ENCODE measurements around the gene HTR3D. TPM values are rescaled to one million over a fixed set of nuclear protein-coding genes. Genes with fewer than 3 reads are reported as not detected.
"Not testable (repeated sequence)": the region's sequence is repeated elsewhere in the genome, so short reads cannot be mapped to it uniquely, and the experiment has no call there.

Gene HTR3D
- not detected for total RNA-seq

GRCh38 chr3:184031187-184031792, at the start of gene HTR3D:
Gene HTR3D, plus strand, starts transcription at chr3:184031742. Its CDS starts 0 bp downstream, at chr3:184031742.
- peak; percentile 47 for ATAC-seq

GRCh38 chr3:183981990-183982644, 49.4 kb upstream of the HTR3D start:
- ATAC-seq: no peak

- ATAC-seq: no peak
Measured at GRCh38 chr3:183984127-183984740, 47.3 kb upstream of the HTR3D start.

- no peak for ATAC-seq
Measured at GRCh38 chr3:183984749-183985729, 46.5 kb upstream of the HTR3D start.

- ATAC-seq: peak; percentile 61
Measured at GRCh38 chr3:183987000-183987600, 44.4 kb upstream of the HTR3D start.

GRCh38 chr3:183988216-183988790, 43.2 kb upstream of the HTR3D start:
- no peak for ATAC-seq

- ATAC-seq: peak; percentile 96
Measured at GRCh38 chr3:183991403-183991802, 40.1 kb upstream of the HTR3D start.

GRCh38 chr3:184001761-184002160, 29.8 kb upstream of the HTR3D start:
- no peak for ATAC-seq

- no peak for ATAC-seq
Measured at GRCh38 chr3:184002469-184002868, 29.1 kb upstream of the HTR3D start.

GRCh38 chr3:184003187-184003967, 28.2 kb upstream of the HTR3D start:
- peak; percentile 26 for ATAC-seq

- no peak for ATAC-seq
Measured at GRCh38 chr3:184004476-184004875, 27.1 kb upstream of the HTR3D start.

GRCh38 chr3:184005941-184006507, 25.5 kb upstream of the HTR3D start:
- ATAC-seq: peak; percentile 97

GRCh38 chr3:184007143-184007813, 24.3 kb upstream of the HTR3D start:
- ATAC-seq: not testable (repeated sequence)

- ATAC-seq: peak; percentile 16
Measured at GRCh38 chr3:184008161-184008560, 23.4 kb upstream of the HTR3D start.

GRCh38 chr3:184011230-184011876, 20.2 kb upstream of the HTR3D start:
- no peak for ATAC-seq

- ATAC-seq: no peak
Measured at GRCh38 chr3:184011937-184012889, 19.3 kb upstream of the HTR3D start.

- no peak for ATAC-seq
Measured at GRCh38 chr3:184015381-184016019, 16.0 kb upstream of the HTR3D start.

- ATAC-seq: no peak
Measured at GRCh38 chr3:184016169-184016570, 15.4 kb upstream of the HTR3D start.
